Lung (tissue), 12 donors: ENCODE results near the gene KYAT1. TPM values are rescaled to one million over a fixed set of nuclear protein-coding genes. Genes with fewer than 3 reads are reported as not detected.

Experiments used
- ATAC-seq: fragments of 200-7000 bp; cut with Tn5 transposase; one replicate; pipeline ENCODE4 v1.9.1; 2020; ENCODE audit warnings: moderate number of reproducible peaks; ENCODE audit not compliant: insufficient read depth, low FRiP score
- DNase-seq, 3 donors: peaks; one replicate each; pipeline ENCODE4 v3.0.0-alpha.2; 2013 to 2017
- H3K27ac ChIP-seq, 2 donors: one replicate each; pipeline ENCODE4 v1.5.1; 2013; ENCODE audit warnings: mild to moderate bottlenecking in 2 of 2, moderate library complexity in 2 of 2, control low read depth in 1 of 2, inconsistent platforms in 1 of 2, low read depth in 1 of 2, low read length in 1 of 2
- H3K27me3 ChIP-seq, 3 donors: one replicate each; pipeline ENCODE4 v1.5.1; 2013; ENCODE audit warnings: low read length in 2 of 3; ENCODE audit not compliant: control insufficient read depth in 3 of 3, insufficient read depth in 3 of 3
- H3K36me3 ChIP-seq, 4 donors: one replicate each; pipeline ENCODE4 v1.5.1; 2013; ENCODE audit warnings: low read length in 4 of 4, mild to moderate bottlenecking in 1 of 4, moderate library complexity in 1 of 4; ENCODE audit not compliant: control insufficient read depth in 4 of 4, insufficient read depth in 4 of 4
- H3K4me1 ChIP-seq, 5 donors: one replicate each; pipeline ENCODE4 v1.5.1; 2013; ENCODE audit warnings: low read length in 5 of 5, mild to moderate bottlenecking in 2 of 5, moderate library complexity in 1 of 5; ENCODE audit not compliant: control insufficient read depth in 5 of 5, insufficient read depth in 5 of 5
- H3K4me3 ChIP-seq: one replicate; pipeline ENCODE4 v1.5.1; 2013; ENCODE audit warnings: mild to moderate bottlenecking, control low read depth, moderate library complexity
- H3K9ac ChIP-seq, 2 donors: one replicate each; pipeline ENCODE4 v1.5.1; 2013; ENCODE audit warnings: low read length in 2 of 2, control low read depth in 1 of 2; ENCODE audit not compliant: insufficient read depth in 1 of 2
- H3K9me3 ChIP-seq, 4 donors: one replicate each; pipeline ENCODE4 v1.5.1; 2013; ENCODE audit warnings: low read length in 3 of 4, mild to moderate bottlenecking in 1 of 4, moderate library complexity in 1 of 4; ENCODE audit not compliant: control insufficient read depth in 4 of 4, insufficient read depth in 3 of 4
- WGBS, 2 donors: extraction: QIAGEN DNeasy Blood & Tissue Kit; methylation state at CpG; one replicate each; pipeline ENCODE4 v1.1.7; 2013; 5-methylcytosine and 5-hydroxymethylcytosine counted together
- polyA plus RNA-seq, 2 donors: library from polyadenylated mRNA; stranded (reverse); fragments of 200-250 nt; gene quantifications; one replicate each; pipeline ENCODE4 v1.2.1, GENCODE V29; 2013
- total RNA-seq, 2 donors: library from RNA; depleted of rRNA in 1 of 2; stranded (reverse); fragments of >200 nt in 1 of 2; gene quantifications; one replicate each; pipeline ENCODE4 v1.2.1, GENCODE V29; 2014 to 2021
- TF ChIP-seq, protein P1 (sequence below): IDR thresholded peaks from 2 replicates; pipeline ENCODE4 v1.5.1; 2012; ENCODE audit warnings: mild to moderate bottlenecking; ENCODE audit errors: control extremely low read depth, extremely low read depth
- donor health status: control.
- donor health status: control.
- donor health status: Bipolar disorder and iron deficiency.
- donor health status: healthy.
- donor health status: DM: yes; HTN: yes; CAD: no.

The KYAT1 gene
- total and polyA plus RNA-seq, 4 donors, result 4.5 to 7.7 (median 4.8) TPM

DNA sequence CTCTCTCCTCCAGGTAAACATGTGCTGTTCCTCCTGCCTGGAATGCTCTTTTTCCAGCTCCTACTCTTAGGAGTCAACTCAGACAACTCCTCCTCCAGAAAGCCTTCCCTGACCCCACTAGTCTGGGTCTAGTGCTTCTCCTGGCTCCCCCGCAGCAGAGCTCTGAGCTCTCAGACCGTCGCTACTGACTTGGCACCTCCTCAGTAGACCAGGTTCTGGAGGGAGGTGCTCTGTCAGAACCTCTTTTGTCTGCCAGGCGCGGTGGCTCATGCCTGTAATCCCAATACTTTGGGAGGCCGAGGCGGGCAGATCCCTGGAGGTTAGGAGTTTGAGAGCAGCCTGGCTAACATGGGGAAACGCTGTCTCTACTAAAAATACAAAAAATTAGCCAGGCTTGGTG is 3.6 kb upstream of the KYAT1 start:
- no peaks in the 10 kb centered on the region for H3K9me3 ChIP-seq
- peaks cover 5 to 32% (median 18%) of the 10 kb centered on the region in 4 donors for H3K36me3 ChIP-seq
- ATAC-seq (no peak), DNase-seq (no peak)
- no peak overlapping the region for H3K27ac ChIP-seq
- no peak overlapping the region for H3K4me3 ChIP-seq
- TF ChIP-seq, protein P1, sequence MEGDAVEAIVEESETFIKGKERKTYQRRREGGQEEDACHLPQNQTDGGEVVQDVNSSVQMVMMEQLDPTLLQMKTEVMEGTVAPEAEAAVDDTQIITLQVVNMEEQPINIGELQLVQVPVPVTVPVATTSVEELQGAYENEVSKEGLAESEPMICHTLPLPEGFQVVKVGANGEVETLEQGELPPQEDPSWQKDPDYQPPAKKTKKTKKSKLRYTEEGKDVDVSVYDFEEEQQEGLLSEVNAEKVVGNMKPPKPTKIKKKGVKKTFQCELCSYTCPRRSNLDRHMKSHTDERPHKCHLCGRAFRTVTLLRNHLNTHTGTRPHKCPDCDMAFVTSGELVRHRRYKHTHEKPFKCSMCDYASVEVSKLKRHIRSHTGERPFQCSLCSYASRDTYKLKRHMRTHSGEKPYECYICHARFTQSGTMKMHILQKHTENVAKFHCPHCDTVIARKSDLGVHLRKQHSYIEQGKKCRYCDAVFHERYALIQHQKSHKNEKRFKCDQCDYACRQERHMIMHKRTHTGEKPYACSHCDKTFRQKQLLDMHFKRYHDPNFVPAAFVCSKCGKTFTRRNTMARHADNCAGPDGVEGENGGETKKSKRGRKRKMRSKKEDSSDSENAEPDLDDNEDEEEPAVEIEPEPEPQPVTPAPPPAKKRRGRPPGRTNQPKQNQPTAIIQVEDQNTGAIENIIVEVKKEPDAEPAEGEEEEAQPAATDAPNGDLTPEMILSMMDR, result no peak
- no peaks in the 10 kb centered on the region for H3K27me3 ChIP-seq
- WGBS, 2 donors, result 87 to 91% methylated on average over 8 of the region's 8 CpGs
- H3K9ac ChIP-seq, result no peak overlapping the region
- H3K4me1 ChIP-seq, result peaks cover 6 to 27% (median 11%) of the 10 kb centered on the region in 5 donors

DNA sequence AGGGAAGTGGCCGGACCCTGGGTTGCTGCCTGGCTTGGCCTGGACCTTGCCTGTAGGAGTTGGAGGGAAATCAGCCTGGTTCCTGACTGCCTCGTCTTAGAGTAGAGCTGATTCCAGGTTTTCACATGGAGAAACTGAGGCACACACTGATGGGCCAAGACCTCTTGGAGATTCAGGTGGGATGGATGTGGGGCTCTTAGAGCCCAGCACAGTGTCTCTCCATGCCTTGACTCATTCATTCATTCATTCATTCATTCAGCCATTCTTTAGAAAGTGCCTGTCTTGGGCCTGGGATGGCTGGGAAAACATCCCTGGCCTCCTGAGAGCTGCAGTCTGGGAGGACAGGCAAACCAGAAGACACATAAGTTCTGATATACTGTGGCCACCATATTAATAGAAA is 2.4 kb upstream of the KYAT1 start:
- TF ChIP-seq, protein P1, result no peak
- ATAC-seq (no peak), DNase-seq (no peak)
- Histone ChIP-seq H3K4me3 (no peak overlapping the region), H3K27me3 (no peaks in the 10 kb centered on the region), H3K9ac (no peak overlapping the region), H3K27ac (peak overlapping the region in 1 of 2 donors; percentile 54), H3K4me1 (peaks cover 6 to 27% (median 11%) of the 10 kb centered on the region in 5 donors), H3K9me3 (no peaks in the 10 kb centered on the region), H3K36me3 (peaks cover 5 to 26% (median 18%) of the 10 kb centered on the region in 4 donors)
- 73 to 84% methylated on average over 2 of the region's 2 CpGs for WGBS, 2 donors

DNA sequence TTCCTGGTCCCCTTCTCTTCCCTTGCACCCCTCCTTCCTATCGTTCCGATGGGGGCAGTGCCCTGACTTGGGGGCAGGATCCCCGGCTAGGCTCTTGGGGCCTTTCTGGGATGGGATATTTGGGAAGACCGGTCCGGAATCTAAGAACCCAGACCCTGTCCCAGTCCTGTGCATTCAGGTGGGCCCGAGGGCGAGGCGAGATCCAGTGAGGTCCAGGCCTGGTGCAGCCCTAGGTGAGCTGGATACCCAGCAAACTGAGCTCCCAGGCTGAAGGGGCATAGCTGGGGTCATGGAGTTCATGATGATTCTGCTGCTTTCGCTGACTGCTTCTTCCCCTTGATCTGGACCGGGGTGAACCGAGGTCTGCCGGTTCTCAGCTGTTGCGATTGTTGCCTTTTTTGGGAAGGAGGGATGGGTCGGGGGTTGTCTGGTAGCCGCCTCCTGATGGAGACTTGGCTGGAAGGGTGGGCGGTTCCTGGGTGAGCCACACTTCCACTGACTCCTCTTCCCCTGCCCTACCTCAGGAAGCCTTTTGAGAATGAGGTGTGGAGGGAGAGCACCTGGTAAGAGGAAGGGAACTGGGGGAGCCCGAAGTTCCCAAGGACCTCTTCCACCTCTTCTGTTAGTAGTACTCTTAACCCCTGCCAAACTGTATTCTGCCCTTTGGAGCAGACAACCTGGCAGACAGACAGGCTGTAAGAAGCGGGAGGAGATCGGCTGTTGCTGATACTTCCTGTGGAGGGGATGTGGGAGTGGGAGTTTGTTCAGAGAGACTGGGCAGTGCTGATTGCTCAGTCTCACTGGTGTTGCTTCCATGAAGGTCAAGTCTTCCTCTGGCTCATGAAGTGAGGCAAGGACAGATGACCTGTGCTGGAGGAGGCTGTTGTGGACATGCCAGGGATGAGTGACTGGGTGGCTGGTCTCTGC is 1.2 kb upstream of the KYAT1 start:
- DNase-seq (peak in 2 of 3 donors; percentile 28 to 34), ATAC-seq (no peak)
- Histone ChIP-seq H3K27me3 (no peaks in the 10 kb centered on the region), H3K36me3 (peaks cover 5 to 17% (median 11%) of the 10 kb centered on the region in 4 donors), H3K4me1 (peaks cover 6 to 19% (median 14%) of the 10 kb centered on the region in 5 donors), H3K27ac (peak overlapping the region; percentile 88 to 99), H3K9me3 (no peaks in the 10 kb centered on the region), H3K9ac (peak overlapping the region; percentile 72 to 92), H3K4me3 (peak overlapping the region; percentile 62)
- TF ChIP-seq, protein P1, result no peak
- 1 to 2% methylated on average over 19 of the region's 19 CpGs for WGBS, 2 donors
